Smooth muscle cell of trachea (primary cell): ENCODE data around the gene VRK2. TPM values are rescaled to one million over a fixed set of nuclear protein-coding genes. Genes with fewer than 3 reads are reported as not detected.

Source experiments
- total RNA-seq: library from RNA; depleted of rRNA; stranded (reverse); fragments of >200 nt; gene quantifications from 2 replicates; pipeline ENCODE4 v1.2.1, GENCODE V29; 2014

The VRK2 gene
- total RNA-seq = 21.5 and 37.2 TPM in 2 replicates

GRCh38 chr2:58046585-58047372, at the start of gene VRK2:
Gene VRK2, plus strand, starts transcription at chr2:58046806. Its CDS starts 2,026 bp downstream, at chr2:58048832.

Other genes with a start within 250 kb of the VRK2 start
- gene FANCL, start 194.5 kb downstream of the VRK2 start, total RNA-seq = 13.4 and 25.5 TPM in 2 replicates